CD4-positive, alpha-beta T cell (primary cell): ENCODE measurements around the gene JMJD6. TPM values are rescaled to one million over a fixed set of nuclear protein-coding genes. Genes with fewer than 3 reads are reported as not detected.

Experiments
- ATAC-seq: fragments of 200-7000 bp; cut with Tn5 transposase; one replicate; pipeline ENCODE4 v1.10.0; 2022; ENCODE audit warnings: mild to moderate bottlenecking; ENCODE audit not compliant: poor library complexity
- CTCF ChIA-PET: fragments of 350-600 bp; sonication (Branson Sonifier 250); formaldehyde crosslinking; loops from one replicate; lab custom pipeline; 2021; ENCODE audit warnings: antibody characterized with exemption, inconsistent platforms; lab: Charles Lee
- POLR2A ChIA-PET: fragments of 350-600 bp; sonication (Branson Sonifier 250); formaldehyde crosslinking; loops from one replicate; lab custom pipeline; 2021; ENCODE audit warnings: antibody characterized with exemption, inconsistent platforms; lab: Charles Lee
- DNase-seq, 14 experiments: peaks; one replicate each; pipeline ENCODE4 v3.0.0-alpha.2; 2013 to 2020; ENCODE audit warnings: mixed read lengths in 2 of 14
- H3K27ac ChIP-seq, 2 donors: one replicate each; pipeline versions ENCODE4 v1.5.1 to v1.7.0; 2013; ENCODE audit warnings: low read length in 2 of 2, low read depth in 1 of 2, mild to moderate bottlenecking in 1 of 2
- H3K27me3 ChIP-seq, 2 experiments: 1 replicate in 1 of 2; 2 replicates in 1 of 2; pipeline versions ENCODE4 v1.6.1 to v1.7.0; 2013; ENCODE audit warnings: low read length in 2 of 2, control low read depth in 1 of 2, mild to moderate bottlenecking in 1 of 2, moderate library complexity in 1 of 2; ENCODE audit not compliant: insufficient read depth in 2 of 2, control insufficient read depth in 1 of 2
- H3K36me3 ChIP-seq: one replicate; pipeline ENCODE4 v1.6.1; 2013; ENCODE audit warnings: low read length, control low read depth; ENCODE audit not compliant: insufficient read depth
- H3K4me1 ChIP-seq: one replicate; pipeline ENCODE4 v1.6.1; 2013; ENCODE audit warnings: low read length, control low read depth; ENCODE audit not compliant: insufficient read depth
- H3K4me3 ChIP-seq: one replicate; pipeline ENCODE4 v1.5.1; 2013; ENCODE audit warnings: mild to moderate bottlenecking, low read length, moderate library complexity
- H3K9me3 ChIP-seq, 2 experiments: 1 replicate in 1 of 2; 2 replicates in 1 of 2; pipeline versions ENCODE4 v1.6.1 to v1.7.0; 2013; ENCODE audit warnings: low read length in 2 of 2, mild to moderate bottlenecking in 2 of 2, control low read depth in 1 of 2, moderate library complexity in 1 of 2; ENCODE audit not compliant: control insufficient read depth in 1 of 2, insufficient read depth in 1 of 2
- H3K27ac Mint-ChIP-seq: one replicate; pipeline ENCODE4 v1.8.0; 2020; ENCODE audit warnings: mixed read lengths
- H3K27me3 Mint-ChIP-seq: one replicate; pipeline ENCODE4 v1.8.0; 2021; ENCODE audit warnings: mixed read lengths
- H3K36me3 Mint-ChIP-seq: one replicate; pipeline ENCODE4 v1.8.0; 2021; ENCODE audit warnings: low read depth, mixed read lengths
- H3K4me1 Mint-ChIP-seq: one replicate; pipeline ENCODE4 v1.8.0; 2021; ENCODE audit warnings: low read depth, mixed read lengths
- H3K4me3 Mint-ChIP-seq: one replicate; pipeline ENCODE4 v1.8.0; 2020; ENCODE audit warnings: mild to moderate bottlenecking, mixed read lengths
- H3K9me3 Mint-ChIP-seq: one replicate; pipeline ENCODE4 v1.8.0; 2020; ENCODE audit warnings: mixed read lengths
- intact Hi-C, 2 experiments: fragments of 100-400 bp; cut with DNase I in 1 of 2; cut with micrococcal nuclease in 1 of 2; formaldehyde crosslinking; loops; one replicate each; pipeline versions ENCODE4 v1.15.1 to v1.9.0; 2023 to 2025; cut with DNase I, micrococcal nuclease
- total RNA-seq, 174 experiments: library from RNA in 2 of 174; stranded (reverse) in 2 of 174; gene quantifications; one replicate each; pipeline ENCODE4 v1.2.3 and lab custom pipeline; 2021 to 2026
- TF ChIP-seq, protein P1 (sequence below): fragments of 200-600 bp; IDR thresholded peaks from one replicate; pipeline ENCODE4 v1.8.0; 2022; ENCODE audit warnings: antibody characterized with exemption, mild to moderate bottlenecking

JMJD6 gene
- total RNA-seq, 2 experiments from 2014 or later: 133 to 134 TPM

DNA sequence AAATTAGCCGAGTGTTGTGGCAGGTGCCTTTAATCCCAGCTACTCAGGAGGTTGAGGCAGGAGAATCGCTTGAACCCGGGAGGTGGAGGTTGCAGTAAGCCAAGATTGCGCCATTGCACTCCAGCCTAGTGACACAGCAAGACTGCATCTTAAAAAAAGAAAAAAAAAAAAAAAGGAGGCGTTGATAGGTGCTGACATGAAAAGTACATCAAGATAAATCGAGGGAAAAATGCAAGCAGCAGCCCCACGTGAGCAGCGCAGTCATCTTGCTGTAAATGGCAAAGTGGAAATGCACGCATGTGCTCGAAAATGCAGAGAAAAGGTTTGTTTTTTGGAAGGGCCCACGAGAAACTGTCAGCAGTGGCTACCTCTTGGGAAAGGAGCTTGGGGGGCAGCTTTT lies 36.5 kb downstream of the JMJD6 start:
- H3K27ac Mint-ChIP-seq: no peak overlapping the region
- Histone ChIP-seq H3K36me3 (no peaks in the 10 kb centered on the region), H3K9me3 (no peaks in the 10 kb centered on the region), H3K4me3 (no peak overlapping the region), H3K4me1 (no peaks in the 10 kb centered on the region), H3K27ac (no peak overlapping the region), H3K27me3 (no peaks in the 10 kb centered on the region)
- H3K4me3 Mint-ChIP-seq: no peak overlapping the region
- CTCF ChIA-PET: interaction anchor here (0.8 kb wide), 1 partner anchor 8 kb away, joined by 3 read pairs; no protein-coding TSS in a partner anchor
- DNase-seq (no peak), ATAC-seq (no peak)
- POLR2A ChIA-PET: no interaction called here
- H3K27me3 Mint-ChIP-seq: no peaks in the 10 kb centered on the region
- intact Hi-C loops: no loop called here
- no peaks in the 10 kb centered on the region for H3K36me3 Mint-ChIP-seq
- H3K9me3 Mint-ChIP-seq: no peaks in the 10 kb centered on the region
- TF ChIP-seq, protein P1, sequence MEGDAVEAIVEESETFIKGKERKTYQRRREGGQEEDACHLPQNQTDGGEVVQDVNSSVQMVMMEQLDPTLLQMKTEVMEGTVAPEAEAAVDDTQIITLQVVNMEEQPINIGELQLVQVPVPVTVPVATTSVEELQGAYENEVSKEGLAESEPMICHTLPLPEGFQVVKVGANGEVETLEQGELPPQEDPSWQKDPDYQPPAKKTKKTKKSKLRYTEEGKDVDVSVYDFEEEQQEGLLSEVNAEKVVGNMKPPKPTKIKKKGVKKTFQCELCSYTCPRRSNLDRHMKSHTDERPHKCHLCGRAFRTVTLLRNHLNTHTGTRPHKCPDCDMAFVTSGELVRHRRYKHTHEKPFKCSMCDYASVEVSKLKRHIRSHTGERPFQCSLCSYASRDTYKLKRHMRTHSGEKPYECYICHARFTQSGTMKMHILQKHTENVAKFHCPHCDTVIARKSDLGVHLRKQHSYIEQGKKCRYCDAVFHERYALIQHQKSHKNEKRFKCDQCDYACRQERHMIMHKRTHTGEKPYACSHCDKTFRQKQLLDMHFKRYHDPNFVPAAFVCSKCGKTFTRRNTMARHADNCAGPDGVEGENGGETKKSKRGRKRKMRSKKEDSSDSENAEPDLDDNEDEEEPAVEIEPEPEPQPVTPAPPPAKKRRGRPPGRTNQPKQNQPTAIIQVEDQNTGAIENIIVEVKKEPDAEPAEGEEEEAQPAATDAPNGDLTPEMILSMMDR: no peak
- no peaks in the 10 kb centered on the region for H3K4me1 Mint-ChIP-seq

DNA sequence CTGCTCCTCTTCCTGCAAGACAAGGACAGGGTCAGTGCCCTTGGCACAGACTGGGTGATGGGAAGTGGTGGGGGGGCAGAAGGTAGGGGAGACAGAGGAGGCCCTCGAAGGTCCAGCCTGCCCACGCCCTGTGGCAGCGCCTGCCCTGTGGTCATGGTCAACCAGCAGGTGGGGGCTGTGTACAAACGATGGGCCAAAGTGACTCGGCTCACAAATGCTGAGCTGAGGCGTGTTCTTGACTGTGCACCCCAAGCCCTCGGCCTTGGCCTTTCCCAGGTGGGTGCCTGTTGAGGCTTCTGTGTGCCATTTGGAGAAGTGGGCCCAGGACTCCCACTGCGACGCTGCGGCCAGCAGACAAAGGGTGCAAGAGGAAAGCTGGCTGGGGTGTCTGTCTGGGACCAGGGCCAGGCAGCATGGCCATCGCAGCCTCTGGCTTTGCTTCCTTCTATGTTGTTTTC lies 38.2 kb downstream of the JMJD6 start:
- TF ChIP-seq, protein P1: no peak
- DNase-seq: no peak
- H3K4me1 ChIP-seq: peaks cover 1% of the 10 kb centered on the region
- no peak overlapping the region for H3K27ac ChIP-seq
- no peaks in the 10 kb centered on the region for H3K36me3 Mint-ChIP-seq
- ChIA-PET CTCF (no interaction called here), POLR2A (interaction anchor here (0.8 kb wide), 1 partner anchor 17 kb away, joined by 3 read pairs; no protein-coding TSS in a partner anchor)
- H3K36me3 ChIP-seq: no peaks in the 10 kb centered on the region
- no peaks in the 10 kb centered on the region for H3K4me1 Mint-ChIP-seq
- no peaks in the 10 kb centered on the region for H3K27me3 Mint-ChIP-seq
- H3K27ac Mint-ChIP-seq: no peak overlapping the region
- no peaks in the 10 kb centered on the region for H3K27me3 ChIP-seq
- no peak overlapping the region for H3K4me3 Mint-ChIP-seq
- H3K9me3 Mint-ChIP-seq: no peaks in the 10 kb centered on the region
- intact Hi-C loops: no loop called here
- H3K9me3 ChIP-seq: no peaks in the 10 kb centered on the region
- H3K4me3 ChIP-seq: no peak overlapping the region
- ATAC-seq: no peak

DNA sequence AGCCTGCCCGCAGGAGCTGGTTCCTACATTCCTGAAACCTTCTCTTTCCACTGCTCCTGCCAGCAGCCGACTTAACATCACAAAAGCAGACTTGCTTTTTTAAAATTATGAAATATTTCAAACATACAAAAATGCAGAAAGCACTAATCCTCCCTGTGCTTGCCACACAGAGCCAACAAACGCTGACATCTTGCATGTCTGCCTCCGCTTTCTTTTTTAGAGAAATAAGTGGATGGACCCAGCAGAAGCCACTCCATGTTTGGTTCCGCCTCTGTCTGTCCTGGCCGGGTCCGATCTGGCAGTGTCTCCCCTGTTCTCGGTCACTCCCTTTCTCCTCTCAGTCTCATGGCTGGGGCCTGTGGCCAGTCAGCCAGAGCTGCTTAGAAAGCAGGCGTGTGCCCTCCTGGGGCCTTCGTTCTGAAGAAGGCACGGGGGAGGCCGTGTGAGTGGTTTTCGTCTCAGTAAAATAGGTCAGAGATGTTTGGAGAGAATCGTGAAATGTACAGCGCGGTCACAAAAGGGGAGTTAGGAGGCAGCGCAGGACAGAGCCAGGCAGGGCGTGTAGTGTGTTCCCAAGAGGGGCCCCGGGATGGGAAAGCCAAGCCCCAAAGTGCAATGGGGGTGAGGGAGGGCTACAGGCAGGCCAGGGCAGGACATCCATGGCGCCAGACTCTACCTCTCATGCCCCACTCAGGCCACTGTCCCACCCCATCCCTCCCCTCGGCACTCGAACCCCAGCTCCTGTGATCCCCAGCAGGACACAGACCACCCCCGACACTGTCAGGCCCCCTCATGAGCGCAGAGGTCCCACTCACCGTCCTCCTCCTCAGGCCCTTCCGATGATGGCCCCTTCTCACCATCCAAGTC lies 38.9 kb downstream of the JMJD6 start:
- H3K27me3 Mint-ChIP-seq: no peaks in the 10 kb centered on the region
- Histone ChIP-seq H3K4me1 (peaks cover 8% of the 10 kb centered on the region), H3K9me3 (no peaks in the 10 kb centered on the region), H3K36me3 (no peaks in the 10 kb centered on the region), H3K27ac (no peak overlapping the region), H3K4me3 (no peak overlapping the region), H3K27me3 (no peaks in the 10 kb centered on the region)
- no peak for ATAC-seq
- H3K36me3 Mint-ChIP-seq: no peaks in the 10 kb centered on the region
- H3K4me1 Mint-ChIP-seq: no peaks in the 10 kb centered on the region
- H3K27ac Mint-ChIP-seq: no peak overlapping the region
- TF ChIP-seq, protein P1: no peak
- no peak for DNase-seq
- CTCF ChIA-PET: no interaction called here
- POLR2A ChIA-PET: no interaction called here
- no peak overlapping the region for H3K4me3 Mint-ChIP-seq
- intact Hi-C loops: no loop called here
- H3K9me3 Mint-ChIP-seq: no peaks in the 10 kb centered on the region
